ENCODE results near the gene MED13L. TPM values are rescaled to one million over a fixed set of nuclear protein-coding genes. Genes with fewer than 3 reads are reported as not detected.

Gene MED13L
- total RNA-seq, 2 experiments from 2014 or later = 39.5 to 41.8 TPM

GRCh38 chr12:116092776-116093175 is 184.7 kb downstream of the MED13L start:
- CTCF ChIA-PET = interaction anchor here (0.7 to 2.8 kb wide), 4 partner anchors 14 to 32 kb away, joined by 3 to 8 read pairs (median 4); no protein-coding TSS in a partner anchor
- TF ChIP-seq, protein P1, sequence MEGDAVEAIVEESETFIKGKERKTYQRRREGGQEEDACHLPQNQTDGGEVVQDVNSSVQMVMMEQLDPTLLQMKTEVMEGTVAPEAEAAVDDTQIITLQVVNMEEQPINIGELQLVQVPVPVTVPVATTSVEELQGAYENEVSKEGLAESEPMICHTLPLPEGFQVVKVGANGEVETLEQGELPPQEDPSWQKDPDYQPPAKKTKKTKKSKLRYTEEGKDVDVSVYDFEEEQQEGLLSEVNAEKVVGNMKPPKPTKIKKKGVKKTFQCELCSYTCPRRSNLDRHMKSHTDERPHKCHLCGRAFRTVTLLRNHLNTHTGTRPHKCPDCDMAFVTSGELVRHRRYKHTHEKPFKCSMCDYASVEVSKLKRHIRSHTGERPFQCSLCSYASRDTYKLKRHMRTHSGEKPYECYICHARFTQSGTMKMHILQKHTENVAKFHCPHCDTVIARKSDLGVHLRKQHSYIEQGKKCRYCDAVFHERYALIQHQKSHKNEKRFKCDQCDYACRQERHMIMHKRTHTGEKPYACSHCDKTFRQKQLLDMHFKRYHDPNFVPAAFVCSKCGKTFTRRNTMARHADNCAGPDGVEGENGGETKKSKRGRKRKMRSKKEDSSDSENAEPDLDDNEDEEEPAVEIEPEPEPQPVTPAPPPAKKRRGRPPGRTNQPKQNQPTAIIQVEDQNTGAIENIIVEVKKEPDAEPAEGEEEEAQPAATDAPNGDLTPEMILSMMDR (IDR thresholded peaks at IDR 0.05) = no peak
- Mint-ChIP-seq H3K4me1 (ENCODE audit: low read depth) (peaks cover 34% of the 10 kb centered on the region), H3K4me3 (no peak overlapping the region), H3K27ac (no peak overlapping the region), H3K36me3 (ENCODE audit: low read depth) (peaks cover 19% of the 10 kb centered on the region), H3K27me3 (no peaks in the 10 kb centered on the region), H3K9me3 (no peaks in the 10 kb centered on the region)
- no peak for DNase-seq
- intact Hi-C loops (cut with micrococcal nuclease) = no loop called here
- no peak for ATAC-seq
- POLR2A ChIA-PET = no interaction called here

DNA sequence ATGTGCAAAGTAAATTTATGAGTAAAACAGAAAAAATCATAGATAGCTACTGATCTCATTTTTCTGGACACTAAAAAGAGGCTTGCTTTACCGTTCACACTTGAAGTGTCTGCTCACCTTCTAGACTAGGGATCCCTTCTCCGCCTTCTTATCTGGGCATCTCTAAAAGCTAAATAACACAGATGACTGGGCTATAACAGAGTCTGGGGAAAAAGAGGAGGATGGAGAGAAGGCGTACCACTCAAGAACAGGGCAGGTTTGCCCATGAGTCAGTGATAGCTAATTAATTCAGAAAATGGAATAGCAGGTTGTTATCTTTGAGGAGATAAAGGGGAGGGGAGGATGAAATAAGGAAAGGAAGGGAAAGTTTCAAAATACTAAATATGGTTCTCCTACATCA is 185.3 kb downstream of the MED13L start:
- no peaks in the 10 kb centered on the region for H3K27me3 Mint-ChIP-seq
- intact Hi-C loops (cut with micrococcal nuclease) = no loop called here
- no peak for DNase-seq
- H3K4me3 Mint-ChIP-seq = no peak overlapping the region
- ATAC-seq = no peak
- H3K27ac Mint-ChIP-seq = no peak overlapping the region
- H3K9me3 Mint-ChIP-seq = no peaks in the 10 kb centered on the region
- peaks cover 19% of the 10 kb centered on the region for H3K36me3 Mint-ChIP-seq (ENCODE audit: low read depth)
- TF ChIP-seq, protein P1 (IDR thresholded peaks at IDR 0.05) = no peak
- peaks cover 39% of the 10 kb centered on the region for H3K4me1 Mint-ChIP-seq (ENCODE audit: low read depth)
- ChIA-PET POLR2A (no interaction called here), CTCF (interaction anchor here (0.6 to 1.3 kb wide), 5 partner anchors 15 to 113 kb away, joined by 3 to 5 read pairs (median 3); no protein-coding TSS in a partner anchor)

DNA sequence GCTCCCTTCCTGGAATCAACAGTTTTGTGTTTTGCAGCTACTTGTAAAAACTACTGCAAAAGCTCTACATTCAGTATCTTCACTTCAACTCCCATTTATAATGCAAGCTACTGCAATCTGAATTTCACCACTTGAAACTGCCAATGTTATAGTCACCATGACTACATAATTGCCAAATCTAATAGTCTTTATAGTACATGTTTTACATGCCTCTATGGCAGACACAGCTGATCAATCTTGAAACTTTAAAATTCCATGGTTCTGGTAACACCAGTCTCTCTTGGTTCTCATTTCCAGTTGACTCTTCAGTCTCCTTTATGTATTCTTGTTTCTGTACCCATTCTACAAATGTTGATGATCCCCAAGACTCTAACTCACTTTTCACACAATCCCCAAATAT is 185.9 kb downstream of the MED13L start:
- no peak for DNase-seq
- H3K4me3 Mint-ChIP-seq = no peak overlapping the region
- no peak overlapping the region for H3K27ac Mint-ChIP-seq
- TF ChIP-seq, protein P1 (IDR thresholded peaks at IDR 0.05) = no peak
- H3K4me1 Mint-ChIP-seq (ENCODE audit: low read depth) = peaks cover 41% of the 10 kb centered on the region
- ATAC-seq = no peak
- intact Hi-C loops (cut with micrococcal nuclease) = no loop called here
- peaks cover 16% of the 10 kb centered on the region for H3K36me3 Mint-ChIP-seq (ENCODE audit: low read depth)
- H3K9me3 Mint-ChIP-seq = no peaks in the 10 kb centered on the region
- H3K27me3 Mint-ChIP-seq = no peaks in the 10 kb centered on the region
- ChIA-PET POLR2A (no interaction called here), CTCF (interaction anchor here (0.6 to 1.2 kb wide), 4 partner anchors 24 to 114 kb away, joined by 3 read pairs; no protein-coding TSS in a partner anchor)

GRCh38 chr12:116090516-116090915 is 187.0 kb downstream of the MED13L start:
- no peak overlapping the region for H3K4me3 Mint-ChIP-seq
- ATAC-seq (no peak), DNase-seq (no peak)
- CTCF ChIA-PET = no interaction called here
- no peaks in the 10 kb centered on the region for H3K27me3 Mint-ChIP-seq
- peaks cover 45% of the 10 kb centered on the region for H3K4me1 Mint-ChIP-seq (ENCODE audit: low read depth)
- H3K27ac Mint-ChIP-seq = no peak overlapping the region
- peaks cover 13% of the 10 kb centered on the region for H3K36me3 Mint-ChIP-seq (ENCODE audit: low read depth)
- intact Hi-C loops (cut with micrococcal nuclease) = no loop called here
- POLR2A ChIA-PET = no interaction called here
- TF ChIP-seq, protein P1 (IDR thresholded peaks at IDR 0.05) = no peak
- no peaks in the 10 kb centered on the region for H3K9me3 Mint-ChIP-seq

- ATAC-seq (no peak), DNase-seq (no peak)
- no peak overlapping the region for H3K27ac Mint-ChIP-seq
- POLR2A ChIA-PET = no interaction called here
- peaks cover 43% of the 10 kb centered on the region for H3K4me1 Mint-ChIP-seq (ENCODE audit: low read depth)
- CTCF ChIA-PET = interaction anchor here (0.6 kb wide), 1 partner anchor 44 kb away, joined by 3 read pairs; no protein-coding TSS in a partner anchor
- no peak overlapping the region for H3K4me3 Mint-ChIP-seq
- H3K36me3 Mint-ChIP-seq (ENCODE audit: low read depth) = peaks cover 12% of the 10 kb centered on the region
- intact Hi-C loops (cut with micrococcal nuclease) = no loop called here
- H3K27me3 Mint-ChIP-seq = no peaks in the 10 kb centered on the region
- TF ChIP-seq, protein P1 (IDR thresholded peaks at IDR 0.05) = no peak
- H3K9me3 Mint-ChIP-seq = no peaks in the 10 kb centered on the region
Observed at GRCh38 chr12:116089080-116089479, 188.4 kb downstream of the MED13L start.

Data from activated CD8-positive, alpha-beta T cell treated with anti-CD3 and anti-CD28 coated beads for 36 hours (primary cell).